Stimulated activated effector memory CD8-positive, alpha-beta T cell treated with anti-CD3 and anti-CD28 coated beads, Interleukin-12 subunit alpha, Interleukin-12 subunit beta, amount 100 ng/mL, for 72 hours (primary cell): ENCODE results near the gene CNTNAP4.

ENCODE experiments used
- ATAC-seq: fragments of 150-1000 bp; cut with Tn5 transposase; 2 replicates; pipeline ENCODE4 v1.10.0; 2021
- DNase-seq, 2 donors: peaks; one replicate each; pipeline ENCODE4 v3.0.0; 2021 to 2022; ENCODE audit warnings: low spot score in 2 of 2
- H3K27ac Mint-ChIP-seq: one replicate; pipeline ENCODE4 v1.8.0; 2022; ENCODE audit warnings: mild to moderate bottlenecking, mixed read lengths
- H3K36me3 Mint-ChIP-seq: one replicate; pipeline ENCODE4 v1.8.0; 2022; ENCODE audit warnings: mild to moderate bottlenecking, mixed read lengths
- H3K4me1 Mint-ChIP-seq: one replicate; pipeline ENCODE4 v1.8.0; 2022; ENCODE audit warnings: mixed read lengths
- H3K4me3 Mint-ChIP-seq: one replicate; pipeline ENCODE4 v1.8.0; 2022; ENCODE audit warnings: mild to moderate bottlenecking, mixed read lengths
- H3K9me3 Mint-ChIP-seq: one replicate; pipeline ENCODE4 v1.8.0; 2022; ENCODE audit warnings: mixed read lengths

Gene CNTNAP4

DNA sequence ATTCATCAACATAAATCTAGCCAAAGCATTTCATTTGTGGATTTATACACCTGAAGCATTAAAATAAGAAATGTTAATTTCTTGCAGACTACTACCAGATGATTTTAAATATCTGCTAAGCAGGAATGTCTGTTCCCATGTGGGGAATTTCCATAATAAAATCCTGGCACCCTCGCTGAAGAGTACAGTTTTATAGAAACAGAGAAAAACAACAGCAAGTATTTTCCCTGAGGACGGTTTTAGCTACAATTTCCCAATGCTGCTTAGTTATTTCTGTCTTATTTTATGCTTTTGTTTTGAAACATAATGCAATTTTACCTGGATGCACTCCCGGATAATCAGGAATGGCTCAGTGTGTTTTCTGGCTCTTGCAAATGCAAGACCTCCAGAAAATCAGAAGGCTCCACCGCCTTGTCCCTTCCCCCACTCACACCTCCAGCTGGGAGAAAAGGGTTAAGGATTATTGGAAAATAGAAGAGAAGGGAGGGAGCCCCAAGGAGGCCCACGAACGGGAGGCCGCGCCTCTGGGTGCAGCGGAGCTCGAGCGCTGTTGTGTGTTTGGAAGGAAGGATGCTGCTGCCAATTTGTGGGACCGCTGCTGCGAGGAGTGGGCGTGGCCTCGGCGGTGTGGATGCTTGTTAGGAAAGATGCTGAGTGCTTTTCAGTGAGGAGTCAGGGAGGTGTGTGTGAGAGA, at the start of gene CNTNAP4:
Gene CNTNAP4, plus strand, starts transcription at position 657 of the 694 bp plus-strand sequence. CDS start 262 bp downstream, outside the sequence.
- DNase-seq (no peak), ATAC-seq (no peak)
- Mint-ChIP-seq H3K4me1 (no peaks in the 10 kb centered on the region), H3K4me3 (no peak within 1 kb of the TSS), H3K36me3 (no peaks in the 10 kb centered on the region), H3K27ac (no peak within 1 kb of the TSS), H3K9me3 (peaks cover 17% of the 10 kb centered on the region)

DNA sequence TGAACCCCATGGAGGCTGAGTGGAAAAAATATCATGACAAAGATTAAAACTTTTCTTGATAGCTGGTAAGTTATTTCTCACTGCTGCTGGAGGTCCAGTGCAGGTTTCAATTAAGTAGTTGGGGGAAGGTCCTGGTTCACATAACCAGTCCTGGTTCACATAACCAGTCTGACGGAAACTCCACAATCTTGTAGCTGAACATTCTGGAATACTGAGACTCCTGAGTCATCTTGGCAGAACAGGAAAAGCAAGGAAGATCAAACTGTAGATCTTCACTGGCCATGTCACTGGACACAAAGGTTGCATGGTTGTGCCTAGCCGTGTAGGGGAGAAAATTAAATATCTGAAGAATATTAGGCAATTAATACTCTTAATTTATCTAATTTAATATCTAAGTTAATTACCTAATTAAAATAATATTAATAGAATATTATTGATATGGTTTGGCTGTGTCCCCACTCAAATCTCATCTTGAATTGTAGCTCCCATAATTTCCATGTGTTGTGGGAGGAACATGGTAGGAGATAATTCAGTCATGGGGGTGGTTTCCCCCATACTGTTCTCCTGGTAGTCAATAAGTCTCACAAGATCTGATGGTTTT, 48.6 kb upstream of the CNTNAP4 start:
- no peaks in the 10 kb centered on the region for H3K36me3 Mint-ChIP-seq

GRCh38 chr16:76232704-76233103, 44.5 kb upstream of the CNTNAP4 start:
- H3K36me3 Mint-ChIP-seq, result no peaks in the 10 kb centered on the region
- no peak overlapping the region for H3K4me3 Mint-ChIP-seq
- ATAC-seq, result no peak
- no peaks in the 10 kb centered on the region for H3K4me1 Mint-ChIP-seq
- DNase-seq, result no peak
- no peak overlapping the region for H3K27ac Mint-ChIP-seq
- peaks cover 9% of the 10 kb centered on the region for H3K9me3 Mint-ChIP-seq

More for the DNA sequence above, 48.6 kb upstream of the CNTNAP4 start:
- peaks cover 6% of the 10 kb centered on the region for H3K9me3 Mint-ChIP-seq
- no peaks in the 10 kb centered on the region for H3K4me1 Mint-ChIP-seq
- H3K27ac Mint-ChIP-seq, result no peak overlapping the region
- DNase-seq, result no peak
- no peak for ATAC-seq
- H3K4me3 Mint-ChIP-seq, result no peak overlapping the region

DNA sequence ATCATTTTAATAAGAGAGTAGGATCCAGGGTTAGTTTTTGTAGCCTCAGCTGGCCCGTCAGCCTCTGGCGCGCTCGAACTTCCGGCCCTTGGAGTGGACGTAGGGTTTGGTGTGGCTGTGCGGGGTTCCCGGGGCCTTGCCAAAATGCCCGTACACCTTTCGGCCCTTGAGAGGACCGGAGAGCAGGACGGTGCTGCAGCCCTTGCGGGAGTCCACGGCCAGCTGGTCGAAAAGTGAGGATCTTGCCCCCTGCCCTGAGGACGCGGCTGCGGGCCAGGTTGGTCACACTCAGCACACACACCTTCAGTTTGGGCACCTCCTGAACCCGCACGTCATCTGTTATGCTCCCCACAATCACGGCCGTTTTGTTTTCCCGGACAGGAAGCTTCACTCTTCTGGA, 42.2 kb upstream of the CNTNAP4 start:
- no peaks in the 10 kb centered on the region for H3K36me3 Mint-ChIP-seq
- H3K4me1 Mint-ChIP-seq, result no peaks in the 10 kb centered on the region
- DNase-seq (no peak), ATAC-seq (no peak)
- no peak overlapping the region for H3K27ac Mint-ChIP-seq
- H3K4me3 Mint-ChIP-seq, result no peak overlapping the region
- peaks cover 6% of the 10 kb centered on the region for H3K9me3 Mint-ChIP-seq

DNA sequence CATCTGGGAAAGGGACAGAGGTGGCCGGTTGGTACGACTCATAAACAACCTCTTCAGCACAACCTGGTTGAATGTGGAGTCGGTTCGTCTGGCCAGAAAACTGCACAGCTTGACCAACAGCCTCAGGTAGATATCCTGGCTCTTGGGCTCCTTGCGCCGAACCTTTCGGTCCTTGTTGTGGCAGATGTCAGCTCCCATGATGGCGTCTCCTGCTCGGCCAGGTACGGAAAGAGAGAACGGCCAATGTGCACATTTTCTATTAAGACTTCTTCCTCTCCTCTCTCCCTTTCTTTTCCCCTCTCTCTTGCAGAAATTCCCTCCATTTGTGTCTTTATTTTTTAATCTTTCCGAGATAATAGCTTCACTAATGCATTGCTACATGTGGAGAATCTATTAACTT, 41.8 kb upstream of the CNTNAP4 start:
- ATAC-seq (no peak), DNase-seq (no peak)
- no peak overlapping the region for H3K27ac Mint-ChIP-seq
- no peaks in the 10 kb centered on the region for H3K4me1 Mint-ChIP-seq
- H3K9me3 Mint-ChIP-seq, result peaks cover 6% of the 10 kb centered on the region
- H3K4me3 Mint-ChIP-seq, result no peak overlapping the region
- no peaks in the 10 kb centered on the region for H3K36me3 Mint-ChIP-seq

GRCh38 chr16:76237471-76237870, 39.7 kb upstream of the CNTNAP4 start:
- H3K9me3 Mint-ChIP-seq, result peaks cover 6% of the 10 kb centered on the region
- DNase-seq, result no peak
- ATAC-seq, result no peak
- no peaks in the 10 kb centered on the region for H3K36me3 Mint-ChIP-seq
- no peak overlapping the region for H3K4me3 Mint-ChIP-seq
- H3K27ac Mint-ChIP-seq, result no peak overlapping the region
- no peaks in the 10 kb centered on the region for H3K4me1 Mint-ChIP-seq

DNA sequence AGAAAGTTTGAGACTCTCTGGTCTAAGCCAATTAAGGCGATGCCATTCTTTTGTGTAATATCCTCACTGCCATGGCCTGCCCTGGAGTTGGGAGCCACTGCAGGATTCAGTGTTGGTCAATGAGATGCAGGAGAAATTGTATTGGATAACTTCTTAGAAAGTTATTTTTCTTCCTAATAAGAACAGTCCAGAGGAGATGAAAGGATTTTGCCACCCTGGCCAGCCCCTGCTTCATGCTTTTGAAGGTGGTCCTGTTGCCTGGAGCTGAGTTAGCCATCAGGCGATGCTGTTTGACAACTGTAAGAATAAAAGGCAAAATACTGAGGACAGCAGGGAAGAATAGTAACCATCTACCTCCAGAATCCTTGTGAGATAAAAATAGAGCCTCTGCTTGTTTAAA, 35.4 kb upstream of the CNTNAP4 start:
- Mint-ChIP-seq H3K4me1 (no peaks in the 10 kb centered on the region), H3K4me3 (no peak overlapping the region), H3K9me3 (peaks cover 2% of the 10 kb centered on the region), H3K27ac (no peak overlapping the region), H3K36me3 (no peaks in the 10 kb centered on the region)
- DNase-seq, result no peak
- ATAC-seq, result no peak

DNA sequence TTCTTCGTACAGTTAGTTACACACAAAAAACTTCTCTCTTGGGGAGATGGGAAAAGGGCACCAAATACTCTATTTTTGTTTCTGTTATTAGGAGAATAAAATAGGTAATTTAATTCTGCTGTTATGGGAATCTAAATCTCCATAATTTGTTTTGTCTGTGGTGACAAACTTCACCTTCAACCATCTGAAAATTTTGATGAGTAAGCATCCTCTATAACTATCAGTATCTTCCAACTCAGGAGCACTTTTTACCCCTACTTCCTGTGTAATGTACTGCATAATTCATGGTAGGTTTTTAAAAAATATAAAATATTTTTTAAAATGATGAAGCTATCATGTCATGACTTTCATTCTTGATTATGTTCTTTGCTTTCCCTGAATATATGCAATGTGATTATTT, 33.6 kb upstream of the CNTNAP4 start:
- Mint-ChIP-seq H3K4me3 (no peak overlapping the region), H3K36me3 (no peaks in the 10 kb centered on the region), H3K9me3 (peaks cover 5% of the 10 kb centered on the region), H3K27ac (no peak overlapping the region), H3K4me1 (no peaks in the 10 kb centered on the region)
- DNase-seq (no peak), ATAC-seq (no peak)

DNA sequence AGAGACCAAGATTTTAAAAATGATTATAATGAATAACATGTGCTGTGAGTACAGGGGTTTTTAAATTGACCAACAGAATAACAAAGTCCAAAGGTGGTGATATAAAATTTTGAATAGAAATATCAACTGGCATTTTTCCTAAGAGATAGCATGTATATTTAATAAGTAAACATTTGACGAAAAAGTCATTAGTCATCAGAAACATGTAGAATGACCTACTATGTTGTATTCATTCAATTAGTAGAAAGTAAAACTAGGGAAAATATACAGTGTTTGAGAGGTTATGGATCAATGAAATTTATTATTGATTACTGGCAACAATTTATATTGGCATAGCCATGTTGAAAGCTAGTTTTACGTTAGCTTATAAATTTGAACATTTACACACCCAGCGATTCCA, 30.6 kb upstream of the CNTNAP4 start:
- H3K9me3 Mint-ChIP-seq, result peaks cover 5% of the 10 kb centered on the region
- no peaks in the 10 kb centered on the region for H3K4me1 Mint-ChIP-seq
- H3K27ac Mint-ChIP-seq, result no peak overlapping the region
- no peak overlapping the region for H3K4me3 Mint-ChIP-seq
- DNase-seq (no peak), ATAC-seq (no peak)
- H3K36me3 Mint-ChIP-seq, result no peaks in the 10 kb centered on the region

- no peaks in the 10 kb centered on the region for H3K4me1 Mint-ChIP-seq
- H3K9me3 Mint-ChIP-seq, result peaks cover 25% of the 10 kb centered on the region
- no peaks in the 10 kb centered on the region for H3K36me3 Mint-ChIP-seq
- H3K27ac Mint-ChIP-seq, result no peak overlapping the region
- ATAC-seq (no peak), DNase-seq (peak in 1 of 2 donors; percentile 49)
- H3K4me3 Mint-ChIP-seq, result no peak overlapping the region
These were observed 11.7 kb upstream of the CNTNAP4 start for GRCh38 chr16:76265434-76266045.

- no peak for ATAC-seq
These were observed 8.4 kb upstream of the CNTNAP4 start for GRCh38 chr16:76268824-76269223.

DNA sequence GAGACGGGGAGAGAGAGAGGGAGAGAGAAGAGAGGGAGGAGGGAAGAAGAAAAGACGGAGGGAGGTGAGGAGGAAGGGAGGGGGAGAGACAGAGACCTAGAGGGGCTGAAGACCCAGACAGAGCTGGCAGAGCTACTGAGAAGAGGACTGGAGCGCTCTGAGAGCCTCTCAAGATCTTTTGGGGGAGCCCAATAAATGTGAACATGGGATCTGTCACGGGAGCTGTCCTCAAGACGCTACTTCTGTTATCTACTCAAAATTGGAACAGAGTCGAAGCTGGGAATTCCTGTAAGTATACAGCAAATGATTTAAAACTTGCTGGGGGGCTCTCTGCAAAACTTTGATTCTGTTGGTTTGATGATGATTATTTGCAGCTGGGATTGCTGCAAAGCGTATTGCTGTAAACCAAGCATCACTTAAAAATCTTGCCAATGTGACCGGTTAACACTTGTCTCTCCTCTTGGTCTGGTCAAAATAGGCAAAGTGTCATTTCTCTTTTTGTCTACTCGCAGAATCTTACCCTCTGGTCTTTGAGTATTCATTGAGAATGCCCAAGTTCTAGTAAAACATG, 344 bp downstream of the CNTNAP4 start:
- no peak overlapping the region for H3K4me3 Mint-ChIP-seq

More at GRCh38 chr16:76268824-76269223, 8.4 kb upstream of the CNTNAP4 start:
- no peaks in the 10 kb centered on the region for H3K36me3 Mint-ChIP-seq
- H3K27ac Mint-ChIP-seq, result no peak overlapping the region
- H3K9me3 Mint-ChIP-seq, result peaks cover 34% of the 10 kb centered on the region
- no peak for DNase-seq
- no peaks in the 10 kb centered on the region for H3K4me1 Mint-ChIP-seq
- H3K4me3 Mint-ChIP-seq, result no peak overlapping the region

GRCh38 chr16:76278086-76278485, 885 bp downstream of the CNTNAP4 start:
- H3K4me3 Mint-ChIP-seq, result no peak overlapping the region
- no peaks in the 10 kb centered on the region for H3K4me1 Mint-ChIP-seq
- H3K36me3 Mint-ChIP-seq, result no peaks in the 10 kb centered on the region
- H3K9me3 Mint-ChIP-seq, result peaks cover 9% of the 10 kb centered on the region
- no peak for ATAC-seq
- DNase-seq, result no peak
- no peak overlapping the region for H3K27ac Mint-ChIP-seq

More for the DNA sequence above, 344 bp downstream of the CNTNAP4 start:
- Mint-ChIP-seq H3K27ac (no peak overlapping the region), H3K4me1 (no peaks in the 10 kb centered on the region), H3K9me3 (peaks cover 10% of the 10 kb centered on the region), H3K36me3 (no peaks in the 10 kb centered on the region)
- DNase-seq (no peak), ATAC-seq (no peak)

- no peaks in the 10 kb centered on the region for H3K36me3 Mint-ChIP-seq
- no peak for DNase-seq
- no peak overlapping the region for H3K27ac Mint-ChIP-seq
- ATAC-seq, result no peak
- no peak overlapping the region for H3K4me3 Mint-ChIP-seq
- no peaks in the 10 kb centered on the region for H3K4me1 Mint-ChIP-seq
- peaks cover 9% of the 10 kb centered on the region for H3K9me3 Mint-ChIP-seq
These were observed 1.8 kb downstream of the CNTNAP4 start for GRCh38 chr16:76278980-76279379.

DNA sequence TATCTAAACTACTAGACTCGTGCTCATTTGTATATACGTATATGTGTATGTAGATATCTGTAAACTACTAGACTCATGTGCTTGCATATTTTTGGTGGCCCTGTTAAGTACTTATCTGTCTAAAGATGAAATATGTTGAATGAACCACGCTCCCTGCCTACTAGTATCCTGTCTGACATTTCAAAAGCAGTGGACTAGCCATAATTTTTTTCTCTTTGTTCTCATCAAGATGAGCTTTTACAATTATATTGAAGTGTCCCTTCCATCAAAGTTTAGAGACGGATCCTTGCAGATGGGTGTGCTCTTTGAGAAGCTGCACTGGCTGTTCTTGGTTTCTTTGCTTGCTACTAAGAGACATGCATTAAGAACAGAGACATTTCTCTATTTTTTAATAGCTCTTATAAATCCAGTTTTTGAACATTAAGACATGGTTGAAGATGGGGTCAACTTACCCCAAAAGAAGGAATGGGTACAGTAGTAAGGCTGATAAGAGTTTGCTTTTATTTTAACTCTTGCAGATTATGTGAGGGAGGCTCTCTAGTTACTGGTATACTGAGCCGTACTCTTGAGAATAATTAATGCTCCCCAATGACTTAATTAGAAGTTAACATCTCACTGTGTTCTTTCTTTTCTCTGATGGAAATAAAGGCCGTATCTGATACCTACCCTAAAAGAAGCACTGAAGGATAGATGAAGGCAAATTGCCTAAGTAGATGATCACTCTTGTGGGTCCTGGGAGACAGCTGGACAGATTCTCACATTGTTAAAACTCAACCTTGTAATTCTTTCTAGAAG, 3.4 kb downstream of the CNTNAP4 start:
- Mint-ChIP-seq H3K9me3 (peaks cover 9% of the 10 kb centered on the region), H3K4me3 (no peak overlapping the region), H3K27ac (no peak overlapping the region), H3K4me1 (no peaks in the 10 kb centered on the region), H3K36me3 (no peaks in the 10 kb centered on the region)
- ATAC-seq (no peak), DNase-seq (no peak)
